Natural killer cell treated with Interleukin-12 subunit alpha and Interleukin-12 subunit beta and Interleukin-15 and Interleukin-18, amount 100 ng/mL, for 72 hours (primary cell): Measurements from ENCODE around the gene KCP. TPM values are rescaled to one million over a fixed set of nuclear protein-coding genes. Genes with fewer than 3 reads are reported as not detected.

Experiments
- ATAC-seq, 2 donors: fragments of 150-1000 bp; cut with Tn5 transposase in 1 of 2; sonication (Bioruptor Pico), chemical (Tn5 transposase) in 1 of 2; 2 replicates each; pipeline ENCODE4 v1.10.0; 2021
- DNase-seq: peaks from one replicate; pipeline ENCODE4 v3.0.0; 2022; ENCODE audit warnings: low spot score
- H3K27ac Mint-ChIP-seq, 2 donors: 1 replicate in 1 of 2; 2 replicates in 1 of 2; pipeline ENCODE4 v1.8.0; 2022; ENCODE audit warnings: mixed read lengths in 2 of 2, mild to moderate bottlenecking in 1 of 2, moderate library complexity in 1 of 2
- H3K27me3 Mint-ChIP-seq, 2 donors: 1 replicate in 1 of 2; 2 replicates in 1 of 2; pipeline ENCODE4 v1.8.0; 2022; ENCODE audit warnings: mixed read lengths in 2 of 2
- H3K36me3 Mint-ChIP-seq: one replicate; pipeline ENCODE4 v1.8.0; 2022; ENCODE audit warnings: mixed read lengths
- H3K4me1 Mint-ChIP-seq, 2 donors: 1 replicate in 1 of 2; 2 replicates in 1 of 2; pipeline ENCODE4 v1.8.0; 2022; ENCODE audit warnings: low read depth in 2 of 2, mixed read lengths in 2 of 2, mild to moderate bottlenecking in 1 of 2
- H3K4me3 Mint-ChIP-seq: one replicate; pipeline ENCODE4 v1.8.0; 2022; ENCODE audit warnings: mixed read lengths
- H3K9me3 Mint-ChIP-seq: 2 replicates; pipeline ENCODE4 v1.8.0; 2022; ENCODE audit warnings: mixed read lengths
- total RNA-seq, 2 donors: library from RNA; stranded (reverse); gene quantifications; one replicate each; pipeline ENCODE4 v1.2.3, GENCODE V29; 2022

Gene KCP
- total RNA-seq, 2 donors from 2014 or later = 0.17 to 1.1 TPM

DNA sequence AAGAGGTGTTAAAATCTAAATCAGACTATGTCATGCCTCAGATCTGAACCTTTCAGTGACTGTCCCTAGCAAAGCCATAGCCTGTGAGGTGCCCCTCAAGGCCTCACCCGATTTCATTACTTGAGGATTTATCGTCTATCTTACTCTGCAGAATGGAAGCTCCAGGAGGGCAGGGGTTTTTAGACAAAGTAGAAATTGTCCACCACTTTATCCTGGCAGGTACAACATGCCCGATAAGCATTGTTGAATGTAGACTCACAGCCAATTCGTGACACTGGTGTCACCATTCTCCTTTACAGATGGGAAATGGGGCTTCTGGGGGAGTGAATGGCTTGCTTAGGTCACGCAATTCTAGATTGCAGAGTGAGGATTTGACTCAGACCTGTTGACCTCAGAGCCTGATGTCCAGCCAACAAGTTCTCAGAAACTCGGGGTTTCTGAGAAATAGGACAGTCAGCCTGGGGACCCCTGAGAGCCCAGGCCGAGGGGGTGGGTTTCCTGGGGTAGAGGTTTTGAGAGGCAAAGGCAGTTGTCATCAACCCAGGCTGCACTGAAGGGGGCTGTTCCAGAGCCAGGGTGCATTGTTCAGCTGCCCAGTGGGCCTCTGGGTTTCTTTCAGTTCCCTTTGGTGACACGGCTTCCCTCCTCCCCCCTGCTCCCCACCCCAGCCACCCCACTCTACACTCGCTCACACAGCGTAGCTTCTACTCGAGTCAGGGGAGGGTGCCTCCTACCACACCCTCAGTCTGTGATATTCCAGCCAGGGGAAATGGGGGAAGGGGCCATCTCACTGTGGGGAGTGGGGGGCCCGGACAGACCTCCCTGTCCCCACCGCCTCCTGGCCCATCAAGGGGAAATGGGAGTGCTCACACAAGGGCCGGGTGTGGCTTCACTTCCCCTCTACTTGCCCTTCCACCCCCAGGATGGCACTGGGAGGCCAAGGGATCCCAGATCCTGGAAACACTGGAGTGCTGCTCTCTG lies 24.1 kb upstream of the KCP start:
- Mint-ChIP-seq H3K27ac (peak overlapping the region; percentile 28 to 60), H3K4me3 (no peak overlapping the region), H3K36me3 (no peaks in the 10 kb centered on the region), H3K4me1 (peaks cover 20% of the 10 kb centered on the region in 2 donors), H3K9me3 (no peaks in the 10 kb centered on the region), H3K27me3 (peaks cover 4 to 8% of the 10 kb centered on the region in 2 donors)
- DNase-seq = no peak
- peak; percentile 26 to 35 for ATAC-seq

DNA sequence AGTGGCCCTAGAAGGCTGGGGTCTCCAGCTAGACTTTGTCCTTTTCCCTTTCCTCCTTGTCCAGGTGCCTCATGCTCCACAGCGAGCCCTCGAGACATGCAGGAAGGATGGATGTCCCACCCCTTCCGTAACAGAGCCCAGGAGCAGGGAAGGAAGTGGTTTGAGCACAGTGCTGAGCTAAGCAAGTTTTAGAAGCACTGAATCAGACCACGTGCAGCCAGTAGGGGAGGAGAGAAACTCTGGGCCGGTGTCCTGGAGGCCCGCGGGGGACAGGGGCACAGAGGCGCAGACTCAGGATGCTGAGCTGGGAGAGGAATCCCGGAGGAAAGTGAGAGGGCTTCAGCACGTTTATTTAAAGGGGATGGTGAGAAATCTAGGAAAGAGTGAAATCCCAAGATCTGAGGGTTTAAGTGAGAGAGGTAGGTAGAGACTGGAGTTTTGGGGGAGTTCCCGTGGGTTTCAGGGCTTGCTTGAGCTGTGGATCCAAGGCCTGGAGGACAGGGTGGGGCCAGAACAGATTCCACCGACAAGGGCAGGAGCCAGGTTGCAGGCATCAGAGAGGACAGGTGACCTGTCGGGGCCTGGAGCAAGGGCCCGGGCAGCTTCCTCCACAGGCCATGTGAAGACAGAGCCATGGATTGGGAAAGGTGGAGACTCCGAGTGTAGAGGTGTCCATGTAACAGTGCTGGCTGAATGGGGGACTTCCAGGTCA lies 22.8 kb upstream of the KCP start:
- peak overlapping the region; percentile 9 to 76 for H3K27ac Mint-ChIP-seq
- H3K4me1 Mint-ChIP-seq = peaks cover 14 to 15% of the 10 kb centered on the region in 2 donors
- DNase-seq (no peak), ATAC-seq (peak; percentile 72 to 74)
- H3K27me3 Mint-ChIP-seq = peaks cover 4 to 8% of the 10 kb centered on the region in 2 donors
- peak overlapping the region; percentile 73 for H3K4me3 Mint-ChIP-seq
- no peaks in the 10 kb centered on the region for H3K36me3 Mint-ChIP-seq
- no peaks in the 10 kb centered on the region for H3K9me3 Mint-ChIP-seq

DNA sequence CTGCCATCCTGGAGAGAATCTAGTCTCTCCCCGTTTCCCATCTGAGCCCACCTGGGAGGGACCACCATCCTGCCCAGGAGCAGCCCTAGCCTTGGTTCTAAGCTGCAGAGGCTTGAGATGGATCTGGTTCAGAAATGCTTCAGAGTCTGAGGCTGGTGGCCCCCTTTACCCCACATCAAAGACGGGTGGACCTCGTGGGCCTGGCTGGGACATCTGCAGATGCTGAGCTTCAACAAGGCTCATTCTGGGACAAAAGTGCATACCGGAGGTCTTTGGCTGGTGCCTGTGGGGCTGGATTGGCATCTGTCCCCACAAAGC lies 22.3 kb upstream of the KCP start:
- Mint-ChIP-seq H3K36me3 (no peaks in the 10 kb centered on the region), H3K4me1 (peaks cover 14% of the 10 kb centered on the region in 2 donors), H3K9me3 (no peaks in the 10 kb centered on the region), H3K27me3 (peaks cover 4 to 8% of the 10 kb centered on the region in 2 donors), H3K27ac (peak overlapping the region; percentile 9 to 76), H3K4me3 (peak overlapping the region; percentile 73)
- ATAC-seq (no peak), DNase-seq (no peak)

DNA sequence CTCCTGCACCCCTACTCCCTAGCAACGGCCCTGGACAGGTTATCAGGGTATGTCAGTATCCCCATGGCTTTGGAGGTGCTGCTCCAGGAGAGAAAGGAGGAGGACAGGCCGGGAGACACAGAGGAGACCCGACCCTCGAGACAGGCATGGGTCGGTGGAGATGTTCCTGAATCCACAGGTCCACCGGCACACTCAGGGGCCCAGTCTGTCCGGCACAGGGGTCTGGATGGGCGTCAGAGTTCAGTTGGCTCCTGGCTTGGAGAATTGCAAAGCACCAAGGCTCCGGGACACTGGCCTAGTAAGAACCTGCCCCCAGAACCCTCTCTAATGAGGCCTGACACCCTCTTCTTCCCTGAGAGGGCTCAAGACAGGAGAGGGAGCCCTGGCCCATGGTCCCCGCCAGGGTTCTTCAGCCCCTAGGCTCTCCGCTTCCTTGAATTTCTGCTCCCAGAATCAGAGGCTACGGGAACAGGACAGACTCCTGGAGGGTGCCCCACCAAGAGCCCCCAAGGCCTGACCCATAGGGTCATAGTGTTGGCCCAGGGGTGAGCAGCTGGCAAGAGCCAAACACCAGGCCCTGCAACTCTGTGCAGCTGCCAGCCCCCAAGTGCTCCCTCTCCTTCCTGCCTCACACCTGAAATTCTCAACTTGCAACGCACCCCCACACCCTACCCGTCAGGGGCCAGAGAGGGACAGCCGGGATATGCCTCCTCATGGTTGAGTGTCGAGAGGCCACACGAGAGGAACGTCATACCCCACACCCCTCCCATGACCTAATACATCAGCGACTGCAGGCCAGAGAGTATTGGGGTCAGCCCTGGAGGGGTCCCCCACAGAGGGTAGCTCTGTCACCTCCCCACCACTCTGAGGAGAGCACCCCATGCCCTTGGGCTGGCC lies 21.7 kb upstream of the KCP start:
- peaks cover 4 to 6% of the 10 kb centered on the region in 2 donors for H3K27me3 Mint-ChIP-seq
- ATAC-seq (no peak), DNase-seq (no peak)
- H3K4me1 Mint-ChIP-seq = peaks cover 13 to 14% of the 10 kb centered on the region in 2 donors
- no peaks in the 10 kb centered on the region for H3K36me3 Mint-ChIP-seq
- no peaks in the 10 kb centered on the region for H3K9me3 Mint-ChIP-seq
- no peak overlapping the region for H3K4me3 Mint-ChIP-seq
- H3K27ac Mint-ChIP-seq = peak overlapping the region in 1 of 2 donors; percentile 9

DNA sequence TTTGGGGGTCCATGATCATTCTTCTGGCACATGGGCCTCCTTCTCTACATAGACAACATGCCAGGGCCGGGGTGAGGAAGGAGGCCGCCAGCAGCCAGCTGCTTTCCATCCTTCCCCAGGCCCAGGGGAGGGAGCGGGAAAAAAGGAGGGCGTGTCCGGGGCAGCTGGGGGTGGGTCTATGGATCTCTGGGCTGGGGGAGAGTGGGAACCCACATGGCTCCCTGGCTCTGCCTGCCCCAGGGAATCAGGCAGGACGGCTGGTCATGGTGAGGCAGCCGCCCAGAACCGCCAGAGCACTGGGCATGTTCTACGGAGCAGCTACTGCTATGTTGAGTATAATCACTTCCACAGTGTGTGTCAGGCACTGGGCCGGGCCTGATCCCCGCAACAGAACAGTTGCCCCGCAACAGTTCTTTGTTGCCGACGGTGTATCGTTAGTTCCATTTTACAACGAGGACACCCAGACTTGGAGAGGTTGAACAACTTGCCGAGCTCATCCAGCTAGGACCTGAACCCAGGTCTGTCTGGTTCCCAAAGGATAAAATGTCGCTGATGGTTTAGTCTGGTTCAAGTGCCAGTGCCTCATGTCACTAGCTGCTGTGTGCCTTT lies 20.8 kb upstream of the KCP start:
- no peak overlapping the region for H3K27ac Mint-ChIP-seq
- H3K36me3 Mint-ChIP-seq = no peaks in the 10 kb centered on the region
- peaks cover 8 to 9% of the 10 kb centered on the region in 2 donors for H3K4me1 Mint-ChIP-seq
- H3K4me3 Mint-ChIP-seq = no peak overlapping the region
- no peaks in the 10 kb centered on the region for H3K9me3 Mint-ChIP-seq
- DNase-seq (no peak), ATAC-seq (no peak)
- no peaks in the 10 kb centered on the region for H3K27me3 Mint-ChIP-seq

DNA sequence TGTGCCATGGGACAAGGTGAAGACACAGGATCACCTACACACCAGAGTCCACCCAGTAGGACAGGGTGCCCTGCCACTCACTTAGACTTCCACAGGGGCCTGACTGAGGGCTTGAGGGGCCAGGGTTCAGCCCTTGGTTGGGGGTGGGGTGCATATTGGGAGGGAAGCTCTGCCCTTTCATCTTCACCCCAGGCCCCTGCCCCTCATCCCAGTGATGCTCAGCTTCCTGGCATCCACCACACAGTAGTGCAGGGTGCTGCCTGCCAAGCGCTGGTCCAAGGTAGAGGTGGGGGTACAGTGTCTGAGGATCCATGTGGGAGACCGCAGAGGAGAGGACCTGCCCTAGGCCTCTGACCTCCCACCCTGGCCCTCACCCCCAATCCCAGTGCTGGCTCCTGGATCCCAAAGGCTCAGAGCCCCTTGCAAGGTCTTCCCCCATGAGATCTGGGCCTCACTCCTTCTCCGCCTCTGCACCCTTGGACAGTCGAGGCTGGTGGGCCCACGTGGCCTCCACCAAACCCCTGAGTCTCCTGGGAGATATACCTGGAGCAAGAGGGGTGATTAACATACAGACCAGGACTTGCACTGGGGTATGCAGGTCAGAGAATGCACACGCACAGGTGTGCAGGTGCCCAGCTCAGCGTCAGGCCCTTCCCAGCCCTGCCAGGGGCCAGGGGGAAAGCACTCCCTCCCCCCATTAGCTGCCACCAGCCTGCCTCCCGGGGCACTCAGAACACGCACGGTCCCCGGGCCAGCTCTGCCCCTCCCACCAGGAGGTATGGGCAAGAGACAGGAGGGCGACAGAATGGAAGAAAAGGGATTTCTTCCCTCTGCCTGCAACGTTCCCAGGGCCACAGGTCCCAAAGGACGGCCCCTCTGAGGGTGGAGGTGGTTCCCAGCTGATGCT lies 18.6 kb upstream of the KCP start:
- H3K9me3 Mint-ChIP-seq = no peaks in the 10 kb centered on the region
- DNase-seq (no peak), ATAC-seq (no peak)
- H3K36me3 Mint-ChIP-seq = no peaks in the 10 kb centered on the region
- H3K4me3 Mint-ChIP-seq = no peak overlapping the region
- H3K27me3 Mint-ChIP-seq = no peaks in the 10 kb centered on the region
- H3K27ac Mint-ChIP-seq = no peak overlapping the region
- peaks cover 6 to 8% of the 10 kb centered on the region in 2 donors for H3K4me1 Mint-ChIP-seq

DNA sequence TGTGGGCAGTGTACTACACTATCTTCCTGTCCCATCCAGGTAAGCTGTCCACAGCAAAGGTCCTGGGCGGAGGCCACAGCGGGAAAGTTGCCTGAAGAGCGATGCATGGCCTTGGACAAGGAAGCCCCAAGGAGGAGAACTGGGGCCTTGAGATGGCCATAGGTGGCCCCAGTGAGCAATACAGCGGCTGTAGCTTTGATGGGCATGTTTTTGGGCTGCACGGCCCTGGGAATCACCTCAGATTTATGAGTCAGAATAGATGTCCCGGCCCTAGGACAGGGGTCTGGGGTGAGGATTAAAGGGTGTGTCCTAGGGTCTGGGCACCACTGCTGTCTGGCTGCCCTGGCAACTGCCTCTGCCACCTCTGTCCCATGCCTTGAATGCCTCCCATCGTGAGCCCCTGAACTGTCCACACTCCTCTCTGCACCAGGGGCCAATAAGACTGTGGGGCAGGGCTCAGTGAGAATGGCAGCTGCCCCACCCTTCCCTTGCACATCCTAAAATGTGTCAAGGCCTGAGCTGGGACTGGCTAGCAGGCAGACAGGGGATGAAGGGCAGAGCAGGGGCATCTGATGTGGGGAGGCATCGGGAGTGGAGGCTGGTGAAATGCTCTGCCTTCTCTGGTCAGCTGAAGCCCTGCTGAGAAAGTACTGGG lies 17.8 kb upstream of the KCP start:
- Mint-ChIP-seq H3K27me3 (no peaks in the 10 kb centered on the region), H3K27ac (no peak overlapping the region), H3K36me3 (no peaks in the 10 kb centered on the region), H3K4me3 (no peak overlapping the region), H3K9me3 (no peaks in the 10 kb centered on the region), H3K4me1 (peaks cover 3 to 4% of the 10 kb centered on the region in 2 donors)
- ATAC-seq (no peak), DNase-seq (no peak)

DNA sequence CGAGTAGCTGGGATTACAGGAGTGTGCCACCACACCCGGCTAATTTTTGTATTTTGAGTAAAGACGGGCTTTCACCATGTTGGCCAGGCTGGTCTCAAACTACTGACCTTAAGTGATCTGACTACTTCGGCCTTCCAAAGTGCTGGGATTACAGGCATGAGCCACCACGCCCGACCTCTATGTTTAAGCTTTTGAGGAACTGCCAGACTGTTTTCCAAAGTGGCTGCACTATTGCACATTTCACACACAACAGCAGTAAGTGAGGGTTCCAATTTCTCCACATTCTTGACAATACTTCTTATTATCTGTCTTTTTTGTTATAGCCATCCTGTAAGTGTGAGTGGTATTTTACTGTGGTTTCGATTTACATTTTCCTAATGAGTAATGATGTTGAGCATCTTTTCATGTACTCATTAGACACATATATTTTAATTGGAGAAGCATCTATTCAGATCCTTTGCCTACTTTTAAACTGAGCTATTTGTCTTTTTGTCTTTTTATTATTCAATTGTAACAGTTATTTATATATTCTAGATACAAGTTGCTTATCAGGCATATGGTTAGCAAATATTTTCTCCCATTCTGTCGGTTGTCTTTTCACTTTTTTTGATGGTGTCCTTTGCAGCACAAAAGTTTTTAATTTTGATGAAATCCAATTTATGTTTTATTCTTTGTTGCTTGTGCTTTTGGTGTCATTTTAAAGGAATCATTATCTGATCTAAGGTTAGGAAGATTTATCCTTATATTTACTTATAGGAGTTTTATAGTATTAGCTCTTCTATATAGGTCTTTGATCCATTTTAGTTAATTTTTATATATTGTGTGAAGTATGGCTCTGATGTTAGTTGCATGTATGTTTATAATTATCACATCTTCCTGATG lies 14.4 kb upstream of the KCP start:
- Mint-ChIP-seq H3K27ac (no peak overlapping the region), H3K4me1 (no peaks in the 10 kb centered on the region), H3K27me3 (peaks cover 8 to 13% of the 10 kb centered on the region in 2 donors), H3K4me3 (no peak overlapping the region), H3K36me3 (no peaks in the 10 kb centered on the region), H3K9me3 (no peaks in the 10 kb centered on the region)
- DNase-seq = peak; percentile 15
- no peak for ATAC-seq

DNA sequence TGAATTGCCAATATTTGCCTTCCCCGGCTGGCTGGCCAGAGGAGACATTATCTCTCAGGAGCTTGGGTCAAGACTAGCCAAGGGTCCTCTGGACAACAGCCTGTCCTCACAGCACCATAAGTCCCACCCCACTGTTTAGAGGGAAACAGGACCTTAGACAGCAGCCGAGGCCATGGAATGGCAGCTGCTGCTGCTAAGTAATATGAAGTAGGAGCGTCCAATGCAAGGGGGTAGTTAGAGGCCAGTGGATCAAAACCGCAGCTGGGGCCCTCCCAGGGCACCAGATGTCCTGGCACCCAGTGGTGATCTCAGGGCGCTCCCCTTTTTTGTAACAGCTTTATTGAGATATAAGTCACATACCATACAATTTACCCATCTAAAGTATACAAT lies 12.9 kb upstream of the KCP start:
- no peak overlapping the region for H3K4me3 Mint-ChIP-seq
- DNase-seq (peak; percentile 49), ATAC-seq (no peak)
- peaks cover 15 to 25% of the 10 kb centered on the region in 2 donors for H3K27me3 Mint-ChIP-seq
- H3K9me3 Mint-ChIP-seq = no peaks in the 10 kb centered on the region
- H3K36me3 Mint-ChIP-seq = no peaks in the 10 kb centered on the region
- H3K4me1 Mint-ChIP-seq = no peaks in the 10 kb centered on the region
- no peak overlapping the region for H3K27ac Mint-ChIP-seq

DNA sequence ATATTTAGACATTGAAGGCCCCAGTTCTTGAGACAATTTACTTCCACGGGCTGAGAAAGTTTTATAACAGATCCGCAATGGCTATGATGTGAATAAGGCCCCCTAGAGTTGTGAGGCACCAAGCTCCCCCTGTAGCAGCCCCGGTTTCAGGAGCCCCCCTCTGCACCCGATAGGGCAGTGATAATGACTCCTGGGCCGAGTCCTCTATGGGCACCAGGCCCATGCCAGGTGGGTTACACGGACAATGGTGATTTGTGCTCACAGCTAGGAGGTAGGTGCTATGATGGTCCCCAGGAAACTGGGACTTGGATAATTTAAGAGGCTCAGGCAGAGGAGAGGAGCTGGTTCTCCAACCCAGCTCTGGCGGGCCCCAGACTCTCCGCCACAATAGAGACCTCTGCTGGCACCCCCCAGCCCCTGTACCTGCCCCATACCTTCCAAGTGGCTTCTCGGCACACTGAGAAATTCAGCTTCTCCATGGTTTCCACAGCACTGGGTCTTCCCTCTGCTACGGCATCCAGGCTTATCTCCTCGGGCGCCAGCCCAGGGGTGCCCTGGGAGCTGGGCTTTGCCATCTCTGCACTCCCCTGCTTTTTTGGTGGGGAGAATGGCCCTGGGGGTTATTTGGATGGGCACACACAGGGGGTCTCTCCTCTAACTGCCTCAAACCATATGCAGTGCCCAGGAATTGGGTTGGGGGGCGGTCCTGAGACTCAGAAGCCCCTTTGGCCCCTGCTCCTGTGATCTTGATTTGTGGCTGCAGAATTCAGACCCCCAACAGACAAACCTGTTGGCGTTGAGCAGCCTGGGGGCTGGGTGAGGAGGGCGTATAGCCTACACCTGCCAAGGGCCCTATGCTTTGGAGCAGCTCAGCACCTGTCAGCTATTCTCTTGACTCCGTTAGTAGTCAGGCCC lies 12.2 kb upstream of the KCP start:
- no peak overlapping the region for H3K4me3 Mint-ChIP-seq
- DNase-seq = peak; percentile 18
- peaks cover 19 to 31% of the 10 kb centered on the region in 2 donors for H3K27me3 Mint-ChIP-seq
- ATAC-seq = peak in 1 of 2 donors; percentile 35
- no peaks in the 10 kb centered on the region for H3K4me1 Mint-ChIP-seq
- no peaks in the 10 kb centered on the region for H3K36me3 Mint-ChIP-seq
- H3K9me3 Mint-ChIP-seq = no peaks in the 10 kb centered on the region
- no peak overlapping the region for H3K27ac Mint-ChIP-seq
